ENCODE measurements around the gene NCKIPSD. TPM values are rescaled to one million over a fixed set of nuclear protein-coding genes. Genes with fewer than 3 reads are reported as not detected.
A peak's percentile ranks its signal among the peaks of the same experiment; 100 is the strongest.

The NCKIPSD gene
- total RNA-seq, 1 experiment from 2014 or later, result 46.0 TPM

DNA sequence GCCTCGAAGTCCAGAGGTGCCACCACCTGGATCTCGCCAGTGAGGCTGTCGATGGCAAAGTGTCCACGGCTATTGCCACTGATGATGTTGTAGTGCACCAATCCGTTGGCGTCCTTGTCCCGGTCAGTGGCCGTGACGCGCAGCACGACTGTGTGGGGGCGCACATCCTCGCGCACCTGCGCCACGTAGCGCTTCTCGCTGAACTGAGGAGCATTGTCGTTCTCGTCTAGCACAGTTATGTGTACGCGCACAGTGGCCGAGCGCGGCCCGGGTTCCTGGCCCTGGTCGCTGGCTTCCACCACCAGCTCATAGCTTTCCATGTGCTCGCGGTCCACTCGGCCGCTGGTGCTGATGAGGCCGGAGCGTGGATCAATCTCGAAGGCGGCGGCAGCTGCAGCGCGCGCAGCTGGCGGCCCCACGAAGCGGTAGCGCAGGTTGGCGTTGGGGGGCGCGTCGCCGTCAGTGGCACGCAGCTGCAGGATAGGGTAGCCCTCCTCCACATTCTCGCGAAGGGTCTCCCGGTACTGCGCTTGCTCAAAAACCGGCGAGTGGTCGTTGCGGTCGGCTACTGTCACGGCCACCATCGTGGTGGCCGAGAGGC, 24.8 kb downstream of the NCKIPSD start:
- Histone ChIP-seq H2BK15ac (ENCODE audit: low read depth, low read length) (no peak overlapping the region), H3K9me3 (ENCODE audit: control insufficient read depth, low read depth, low read length) (no peaks in the 10 kb centered on the region), H3K4me2 (ENCODE audit: insufficient read depth, insufficient read length, low read length) (peak overlapping the region; percentile 63), H3K27me3 (ENCODE audit: insufficient read depth, low read length) (no peaks in the 10 kb centered on the region), H2BK120ac (ENCODE audit: low read depth, low read length, poor library complexity, severe bottlenecking) (no peak overlapping the region), H4K8ac (replicated peaks; ENCODE audit: insufficient read length, low read depth, low read length) (no peak overlapping the region), H3K79me1 (ENCODE audit: insufficient read depth, low read depth, low read length, poor library complexity, severe bottlenecking) (no peaks in the 10 kb centered on the region), H3K27ac (ENCODE audit: insufficient read length, low read depth, low read length) (no peak overlapping the region), H3K14ac (ENCODE audit: insufficient read depth, low read length) (no peak overlapping the region), H4K5ac (ENCODE audit: insufficient read length, low read depth, low read length) (no peak overlapping the region), H2BK20ac (ENCODE audit: low read depth, low read length, poor library complexity, severe bottlenecking) (no peak overlapping the region), H2AFZ (ENCODE audit: low read length) (no peak overlapping the region), H3K4me1 (ENCODE audit: insufficient read depth, low read length) (no peaks in the 10 kb centered on the region), H4K91ac (ENCODE audit: insufficient read length, low read depth, low read length) (no peak overlapping the region), H3K79me2 (ENCODE audit: insufficient read depth, low read length) (no peaks in the 10 kb centered on the region), H3K56ac (ENCODE audit: insufficient read length, low read depth, low read length) (no peak overlapping the region), H2BK5ac (ENCODE audit: insufficient read length, low read length) (no peak overlapping the region), H3K23me2 (ENCODE audit: insufficient read length, low read depth, low read length, poor library complexity, severe bottlenecking) (peaks cover 18% of the 10 kb centered on the region), H3K9ac (ENCODE audit: extremely low read depth, insufficient read length, low read length) (no peak overlapping the region), H3K18ac (ENCODE audit: insufficient read length, low read depth, low read length) (no peak overlapping the region), H2BK12ac (ENCODE audit: insufficient read length, low read depth, low read length) (no peak overlapping the region), H3K4ac (ENCODE audit: low read depth, low read length) (no peak overlapping the region), H4K20me1 (ENCODE audit: control insufficient read depth, insufficient read depth, insufficient read length) (no peaks in the 10 kb centered on the region), H3K23ac (ENCODE audit: insufficient read length, low read depth, low read length) (no peak overlapping the region), H2AK5ac (ENCODE audit: insufficient read length, low read length) (no peak overlapping the region), H3T11ph (ENCODE audit: low read length) (no peak overlapping the region)
- no CpG with 5 or more reads among the region's 61 CpGs for WGBS (ENCODE audit: extremely low coverage, insufficient read length, low lambda C conversion rate)
- H3K27me3 Mint-ChIP-seq (ENCODE audit: low read depth), result peaks cover 4% of the 10 kb centered on the region; the same call in 1 of the 2 replicates
- H3K27ac Mint-ChIP-seq, result no peak overlapping the region
- peaks cover 23 to 37% (median 30%) of the 10 kb centered on the region in 3 experiments for H3K36me3 Mint-ChIP-seq (ENCODE audit: insufficient read depth in 1 of 3, low read depth in 3 of 3)
- peak overlapping the region; percentile 14 to 84; a peak in 2 of 5 replicates for H3K4me3 Mint-ChIP-seq
- no peak for DNase-seq
- TF ChIP-seq, protein P1, sequence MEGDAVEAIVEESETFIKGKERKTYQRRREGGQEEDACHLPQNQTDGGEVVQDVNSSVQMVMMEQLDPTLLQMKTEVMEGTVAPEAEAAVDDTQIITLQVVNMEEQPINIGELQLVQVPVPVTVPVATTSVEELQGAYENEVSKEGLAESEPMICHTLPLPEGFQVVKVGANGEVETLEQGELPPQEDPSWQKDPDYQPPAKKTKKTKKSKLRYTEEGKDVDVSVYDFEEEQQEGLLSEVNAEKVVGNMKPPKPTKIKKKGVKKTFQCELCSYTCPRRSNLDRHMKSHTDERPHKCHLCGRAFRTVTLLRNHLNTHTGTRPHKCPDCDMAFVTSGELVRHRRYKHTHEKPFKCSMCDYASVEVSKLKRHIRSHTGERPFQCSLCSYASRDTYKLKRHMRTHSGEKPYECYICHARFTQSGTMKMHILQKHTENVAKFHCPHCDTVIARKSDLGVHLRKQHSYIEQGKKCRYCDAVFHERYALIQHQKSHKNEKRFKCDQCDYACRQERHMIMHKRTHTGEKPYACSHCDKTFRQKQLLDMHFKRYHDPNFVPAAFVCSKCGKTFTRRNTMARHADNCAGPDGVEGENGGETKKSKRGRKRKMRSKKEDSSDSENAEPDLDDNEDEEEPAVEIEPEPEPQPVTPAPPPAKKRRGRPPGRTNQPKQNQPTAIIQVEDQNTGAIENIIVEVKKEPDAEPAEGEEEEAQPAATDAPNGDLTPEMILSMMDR (conservative IDR thresholded peaks at IDR 0.05), result no peak
- H3K9me3 Mint-ChIP-seq, result peaks cover 2 to 3% of the 10 kb centered on the region in 2 experiments; a peak in 2 of 5 replicates
- H3K4me1 Mint-ChIP-seq, result peaks cover 16 to 25% of the 10 kb centered on the region in 2 experiments

Data from H9 (cell line).